ENCODE data around the gene SLC27A2.

SLC27A2 gene

DNA sequence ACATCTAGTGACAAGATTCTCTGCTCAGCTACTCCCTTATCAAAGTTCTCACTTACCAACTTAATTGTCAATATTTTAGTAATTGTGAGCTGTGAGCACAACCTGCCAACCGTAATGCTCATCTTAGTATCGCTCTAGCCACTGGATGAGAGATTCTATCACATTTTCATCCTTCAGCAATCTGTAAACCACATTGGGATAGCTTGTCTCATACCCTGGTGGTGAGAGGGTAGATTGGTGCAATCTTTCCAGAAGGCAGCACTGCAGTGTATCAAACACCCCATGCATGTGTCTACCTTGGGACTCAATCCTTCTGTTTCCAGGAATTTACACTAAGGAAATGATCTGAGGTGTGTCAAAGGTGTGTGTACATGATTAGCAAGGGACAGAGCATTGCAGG, 44.1 kb upstream of the SLC27A2 start:
- H3K36me3 ChIP-seq (ENCODE audit: low read depth): no peaks in the 10 kb centered on the region
- no peak overlapping the region for H3K4me3 ChIP-seq (ENCODE audit: severe bottlenecking)
- TF ChIP-seq, protein P1, sequence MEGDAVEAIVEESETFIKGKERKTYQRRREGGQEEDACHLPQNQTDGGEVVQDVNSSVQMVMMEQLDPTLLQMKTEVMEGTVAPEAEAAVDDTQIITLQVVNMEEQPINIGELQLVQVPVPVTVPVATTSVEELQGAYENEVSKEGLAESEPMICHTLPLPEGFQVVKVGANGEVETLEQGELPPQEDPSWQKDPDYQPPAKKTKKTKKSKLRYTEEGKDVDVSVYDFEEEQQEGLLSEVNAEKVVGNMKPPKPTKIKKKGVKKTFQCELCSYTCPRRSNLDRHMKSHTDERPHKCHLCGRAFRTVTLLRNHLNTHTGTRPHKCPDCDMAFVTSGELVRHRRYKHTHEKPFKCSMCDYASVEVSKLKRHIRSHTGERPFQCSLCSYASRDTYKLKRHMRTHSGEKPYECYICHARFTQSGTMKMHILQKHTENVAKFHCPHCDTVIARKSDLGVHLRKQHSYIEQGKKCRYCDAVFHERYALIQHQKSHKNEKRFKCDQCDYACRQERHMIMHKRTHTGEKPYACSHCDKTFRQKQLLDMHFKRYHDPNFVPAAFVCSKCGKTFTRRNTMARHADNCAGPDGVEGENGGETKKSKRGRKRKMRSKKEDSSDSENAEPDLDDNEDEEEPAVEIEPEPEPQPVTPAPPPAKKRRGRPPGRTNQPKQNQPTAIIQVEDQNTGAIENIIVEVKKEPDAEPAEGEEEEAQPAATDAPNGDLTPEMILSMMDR (IDR thresholded peaks at IDR 0.05; ENCODE audit: poor library complexity, severe bottlenecking): no peak
- no peaks in the 10 kb centered on the region for H3K27me3 ChIP-seq (ENCODE audit: insufficient read depth, poor library complexity, severe bottlenecking)
- DNase-seq (ENCODE audit: low spot score): no peak
- no peaks in the 10 kb centered on the region for H3K9me3 ChIP-seq (ENCODE audit: severe bottlenecking)
- no peak for ATAC-seq (ENCODE audit: low read depth)
- peaks cover 22% of the 10 kb centered on the region for H3K4me1 ChIP-seq (ENCODE audit: insufficient read depth, poor library complexity, severe bottlenecking)
- H3K27ac ChIP-seq (ENCODE audit: poor library complexity, severe bottlenecking): peak overlapping the region; percentile 64

DNA sequence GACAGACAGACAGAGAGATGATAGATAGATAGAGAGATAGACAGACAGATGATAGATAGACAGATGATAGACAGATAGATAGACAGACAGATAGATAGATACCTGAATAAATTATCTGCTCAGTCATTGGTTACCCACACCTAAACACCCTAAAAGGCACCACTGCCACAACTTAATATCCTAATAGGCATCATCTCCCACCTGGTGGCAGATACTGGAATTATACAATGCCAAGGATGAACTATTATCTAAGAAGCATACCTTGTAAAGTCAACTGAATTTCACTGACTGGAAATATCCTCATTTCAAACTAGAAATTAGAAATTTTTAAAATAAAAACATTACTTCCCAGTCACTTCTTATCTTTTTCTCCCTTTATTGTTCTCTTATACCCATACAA, 43.6 kb upstream of the SLC27A2 start:
- ATAC-seq (ENCODE audit: low read depth): no peak
- no peaks in the 10 kb centered on the region for H3K9me3 ChIP-seq (ENCODE audit: severe bottlenecking)
- no peak overlapping the region for H3K4me3 ChIP-seq (ENCODE audit: severe bottlenecking)
- no peak for DNase-seq (ENCODE audit: low spot score)
- H3K27ac ChIP-seq (ENCODE audit: poor library complexity, severe bottlenecking): peak overlapping the region; percentile 64
- no peaks in the 10 kb centered on the region for H3K36me3 ChIP-seq (ENCODE audit: low read depth)
- peaks cover 22% of the 10 kb centered on the region for H3K4me1 ChIP-seq (ENCODE audit: insufficient read depth, poor library complexity, severe bottlenecking)
- TF ChIP-seq, protein P1 (IDR thresholded peaks at IDR 0.05; ENCODE audit: poor library complexity, severe bottlenecking): peak; percentile 44
- no peaks in the 10 kb centered on the region for H3K27me3 ChIP-seq (ENCODE audit: insufficient read depth, poor library complexity, severe bottlenecking)

DNA sequence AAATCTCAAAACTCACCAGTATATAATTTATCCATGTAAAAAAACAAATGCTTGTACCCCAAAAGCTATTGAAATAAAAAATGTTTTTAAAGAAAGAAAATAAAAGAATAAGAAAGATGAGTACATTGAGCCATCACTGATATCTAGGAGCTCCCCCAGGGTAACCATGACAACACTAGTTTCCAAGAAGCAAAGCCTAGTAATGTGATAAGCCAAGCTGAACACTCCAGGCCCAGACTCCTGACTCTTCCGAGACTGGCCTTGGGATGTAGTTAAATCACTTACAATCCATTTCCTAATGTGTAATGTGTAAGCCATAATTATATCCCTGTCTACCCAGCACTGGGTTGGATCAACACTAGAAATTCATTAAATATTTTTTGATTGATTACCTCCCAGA, 41.9 kb upstream of the SLC27A2 start:
- Histone ChIP-seq H3K27ac (ENCODE audit: poor library complexity, severe bottlenecking) (no peak overlapping the region), H3K9me3 (ENCODE audit: severe bottlenecking) (no peaks in the 10 kb centered on the region), H3K36me3 (ENCODE audit: low read depth) (no peaks in the 10 kb centered on the region), H3K4me1 (ENCODE audit: insufficient read depth, poor library complexity, severe bottlenecking) (peaks cover 18% of the 10 kb centered on the region), H3K27me3 (ENCODE audit: insufficient read depth, poor library complexity, severe bottlenecking) (no peaks in the 10 kb centered on the region), H3K4me3 (ENCODE audit: severe bottlenecking) (no peak overlapping the region)
- DNase-seq (ENCODE audit: low spot score) (no peak), ATAC-seq (ENCODE audit: low read depth) (no peak)
- TF ChIP-seq, protein P1 (IDR thresholded peaks at IDR 0.05; ENCODE audit: poor library complexity, severe bottlenecking): no peak

DNA sequence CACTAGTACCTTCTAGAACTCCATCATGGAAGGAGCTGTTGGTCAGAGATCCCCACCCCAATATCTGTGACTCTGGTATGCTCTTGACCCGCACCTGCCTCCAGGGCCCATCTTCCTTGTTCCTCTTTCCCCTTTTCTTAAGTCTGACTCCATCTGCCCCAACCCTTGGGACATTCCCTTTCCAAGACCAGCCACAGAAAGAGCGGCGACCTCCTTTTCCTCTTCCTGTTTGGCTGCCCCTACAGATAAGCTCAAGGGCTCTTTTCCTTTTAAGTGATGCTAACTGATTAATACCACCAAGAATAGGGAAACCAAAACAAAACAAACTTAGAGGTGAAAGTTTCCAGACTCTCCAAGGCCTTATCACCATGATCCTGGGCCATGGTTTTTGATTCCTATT, 41.0 kb upstream of the SLC27A2 start:
- H3K27ac ChIP-seq (ENCODE audit: poor library complexity, severe bottlenecking): no peak overlapping the region
- no peak for DNase-seq (ENCODE audit: low spot score)
- no peak overlapping the region for H3K4me3 ChIP-seq (ENCODE audit: severe bottlenecking)
- no peaks in the 10 kb centered on the region for H3K9me3 ChIP-seq (ENCODE audit: severe bottlenecking)
- no peaks in the 10 kb centered on the region for H3K36me3 ChIP-seq (ENCODE audit: low read depth)
- no peak for ATAC-seq (ENCODE audit: low read depth)
- H3K27me3 ChIP-seq (ENCODE audit: insufficient read depth, poor library complexity, severe bottlenecking): no peaks in the 10 kb centered on the region
- H3K4me1 ChIP-seq (ENCODE audit: insufficient read depth, poor library complexity, severe bottlenecking): peaks cover 19% of the 10 kb centered on the region
- TF ChIP-seq, protein P1 (IDR thresholded peaks at IDR 0.05; ENCODE audit: poor library complexity, severe bottlenecking): no peak

DNA sequence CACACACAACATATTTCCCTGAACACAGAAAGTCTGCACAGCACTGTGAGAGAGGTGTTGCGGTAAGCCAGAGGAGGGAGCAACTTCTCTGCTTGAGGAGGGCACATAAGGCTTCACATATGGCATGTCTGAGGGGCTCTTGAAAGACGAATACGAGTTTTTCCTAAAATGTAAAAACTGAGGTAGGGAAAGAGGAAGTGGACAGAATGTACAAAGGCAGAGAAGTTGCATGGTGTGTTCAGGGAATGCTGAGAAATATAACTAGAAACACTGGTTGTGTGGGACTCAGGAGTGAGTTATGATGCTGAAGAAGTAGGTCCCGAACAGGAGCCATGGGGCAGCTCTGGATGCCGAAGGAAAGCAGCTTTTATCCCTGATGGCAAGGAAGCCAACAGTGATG, 40.1 kb upstream of the SLC27A2 start:
- Histone ChIP-seq H3K9me3 (ENCODE audit: severe bottlenecking) (no peaks in the 10 kb centered on the region), H3K27me3 (ENCODE audit: insufficient read depth, poor library complexity, severe bottlenecking) (no peaks in the 10 kb centered on the region), H3K4me3 (ENCODE audit: severe bottlenecking) (no peak overlapping the region), H3K27ac (ENCODE audit: poor library complexity, severe bottlenecking) (no peak overlapping the region), H3K36me3 (ENCODE audit: low read depth) (no peaks in the 10 kb centered on the region), H3K4me1 (ENCODE audit: insufficient read depth, poor library complexity, severe bottlenecking) (peaks cover 19% of the 10 kb centered on the region)
- ATAC-seq (ENCODE audit: low read depth) (no peak), DNase-seq (ENCODE audit: low spot score) (no peak)
- TF ChIP-seq, protein P1 (IDR thresholded peaks at IDR 0.05; ENCODE audit: poor library complexity, severe bottlenecking): no peak

All from RWPE2 (cell line).